HepG2 (cell line): Measurements from ENCODE around the gene CFH. TPM values are rescaled to one million over a fixed set of nuclear protein-coding genes. Genes with fewer than 3 reads are reported as not detected.

Experiments
- ATAC-seq: fragments of 200-7000 bp; cut with Tn5 transposase; 3 replicates; pipeline ENCODE4 v1.9.1; 2020; ENCODE audit warnings: mild to moderate bottlenecking, moderate library complexity
- BruUV-seq: library from RNA; stranded (reverse); fragments of 400-500 nt; replicated peaks from 2 replicates; lab custom pipeline; 2021; lab: Mats Ljungman, UMichigan
- CTCF ChIA-PET: fragments of 300-600 bp; formaldehyde crosslinking; extraction: SDS; loops from one replicate; lab custom pipeline; 2021; ENCODE audit warnings: low total read pairs, inconsistent platforms, low intra/inter-chr PET ratio; lab: Yijun Ruan, JAX
- POLR2A ChIA-PET: fragments of 350-600 bp; sonication (Branson Sonifier 250); formaldehyde crosslinking; loops from one replicate; lab custom pipeline; 2020; ENCODE audit warnings: antibody characterized with exemption, inconsistent platforms; lab: Yijun Ruan, JAX
- DNase-seq: peaks from one replicate; pipeline ENCODE4 v3.0.0-alpha.2; 2015; ENCODE audit warnings: low spot score
- FAIRE-seq: peaks from 3 replicates; lab custom pipeline; 2011; peaks lifted over from hg19 to GRCh38; lab: Jason Lieb, UNC
- H2AFZ ChIP-seq: one replicate; pipeline ENCODE4 v1.6.1; 2011; ENCODE audit warnings: low read length, inconsistent platforms
- H3K27ac ChIP-seq: fragments of 300-600 bp; 3 replicates; pipeline ENCODE4 v1.8.0; 2011; ENCODE audit warnings: mixed run types, mild to moderate bottlenecking, mixed read lengths, low read length, inconsistent platforms; ENCODE audit not compliant: insufficient read depth; ENCODE audit errors: extremely low read length
- H3K27me3 ChIP-seq, 2 experiments: fragments of 200-600 bp in 1 of 2; 2 replicates in 1 of 2; 3 replicates in 1 of 2; pipeline versions ENCODE4 v1.6.0 to v1.8.0; 2011; ENCODE audit warnings: low read length in 2 of 2, mild to moderate bottlenecking in 2 of 2, moderate library complexity in 2 of 2, inconsistent platforms in 1 of 2; ENCODE audit not compliant: insufficient read depth in 2 of 2, control insufficient read depth in 1 of 2
- H3K36me3 ChIP-seq, 2 experiments: fragments of 200-600 bp in 1 of 2; replicated peaks in 1 of 2; 2 replicates in 1 of 2; 3 replicates in 1 of 2; pipeline versions ENCODE4 v1.5.1 to v1.8.0; 2011; ENCODE audit warnings: low read length in 2 of 2, inconsistent platforms in 1 of 2; ENCODE audit not compliant: insufficient read depth in 2 of 2, control insufficient read depth in 1 of 2
- H3K4me1 ChIP-seq: 2 replicates; pipeline ENCODE4 v1.5.1; 2012; ENCODE audit warnings: low read length, inconsistent platforms; ENCODE audit not compliant: insufficient read depth
- H3K4me2 ChIP-seq: 2 replicates; pipeline ENCODE4 v1.6.0; 2011; ENCODE audit warnings: low read depth, low read length, inconsistent platforms
- H3K4me3 ChIP-seq, 3 experiments: fragments of 200-600 bp in 1 of 3; sonication (generic), shearing (Covaris generic) in 1 of 3; replicated peaks in 1 of 3; 2 replicates each; pipeline ENCODE4 v1.5.1; 2011 to 2016; ENCODE audit warnings: low read length in 3 of 3, inconsistent platforms in 2 of 3, low read depth in 2 of 3, mild to moderate bottlenecking in 2 of 3, control low read depth in 1 of 3, mixed read lengths in 1 of 3; ENCODE audit not compliant: insufficient read depth in 1 of 3
- H3K79me2 ChIP-seq: one replicate; pipeline ENCODE4 v1.6.1; 2011; ENCODE audit warnings: low read length, inconsistent platforms; ENCODE audit not compliant: insufficient read depth
- H3K9ac ChIP-seq: 2 replicates; pipeline ENCODE4 v1.6.0; 2011; ENCODE audit warnings: mild to moderate bottlenecking, low read depth, low read length, inconsistent platforms; ENCODE audit not compliant: insufficient read depth
- H3K9me3 ChIP-seq: 2 replicates; pipeline ENCODE4 v1.5.1; 2012; ENCODE audit warnings: mild to moderate bottlenecking, low read length
- H4K20me1 ChIP-seq: 2 replicates; pipeline ENCODE4 v1.6.0; 2011; ENCODE audit warnings: inconsistent platforms, mild to moderate bottlenecking, low read length, moderate library complexity; ENCODE audit not compliant: insufficient read depth
- GABPB1 ChIP-seq: IDR thresholded peaks from 2 replicates; pipeline ENCODE4 v1.6.1; 2016; ENCODE audit warnings: mild to moderate bottlenecking, missing genetic modification reagents, moderate library complexity, missing compliant biosample characterization
- WGBS: methylation state at CpG from one replicate; pipeline ENCODE4 v1.1.6; 2017; ENCODE audit warnings: low lambda C conversion rate; 5-methylcytosine and 5-hydroxymethylcytosine counted together
- in situ Hi-C: cut with HindIII; loops from 2 replicates; pipeline ENCODE4 v1.10.0; 2017; ENCODE audit warnings: low pct_unique_long_range_greater_than_20kb; ENCODE audit not compliant: extremely low pct_ligation_motif_present
- intact Hi-C: fragments of 100-400 bp; cut with micrococcal nuclease; formaldehyde crosslinking; loops from one replicate; pipeline ENCODE4 v1.10.0; 2022; ENCODE audit not compliant: unreplicated experiment
- polyA plus RNA-seq, 8 experiments: library from polyadenylated mRNA; depleted of rRNA in 3 of 8; stranded (reverse) in 7 of 8; unstranded in 1 of 8; fragments of >200 nt; fragmentation: Illumina TruSeq in 4 of 8; extraction: Trizol in 4 of 8; gene quantifications; 2 replicates each; pipeline versions ENCODE4 v1.2.1 to v1.2.3, GENCODE V29; 2011 to 2016; ENCODE audit warnings: low read depth in 4 of 8, missing spikeins in 1 of 8, mixed read lengths in 1 of 8; ENCODE audit not compliant: insufficient read depth in 1 of 8
- total RNA-seq, 5 experiments: library from RNA; depleted of rRNA; stranded (reverse); fragments of >200 nt; fragmentation: Illumina TruSeq; extraction: Trizol; gene quantifications; 2 replicates each; pipeline ENCODE4 v1.2.3, GENCODE V29; 2016; ENCODE audit warnings: low read depth in 1 of 5
- TF ChIP-seq, protein P1 (sequence below): sonication (generic); formaldehyde crosslinking; IDR thresholded peaks from 2 replicates; pipeline ENCODE4 v1.5.1; 2020; ENCODE audit warnings: mild to moderate bottlenecking, missing genetic modification reagents, moderate library complexity
- TF ChIP-seq, protein P2 (sequence below): sonication (generic); formaldehyde crosslinking; IDR thresholded peaks from 2 replicates; pipeline ENCODE4 v1.4.0; 2020; ENCODE audit warnings: low read depth, missing genetic modification reagents
- TF ChIP-seq, protein P3 (sequence below): sonication (generic); formaldehyde crosslinking; IDR thresholded peaks from 2 replicates; pipeline ENCODE4 v1.9.0; 2021; ENCODE audit warnings: missing genetic modification reagents, mild to moderate bottlenecking, borderline replicate concordance

Gene CFH
- total and polyA plus RNA-seq, 2 of the 13 experiments (the other 11 are each of a cell fraction or from before 2014, with no cell fraction given) = not detected

DNA sequence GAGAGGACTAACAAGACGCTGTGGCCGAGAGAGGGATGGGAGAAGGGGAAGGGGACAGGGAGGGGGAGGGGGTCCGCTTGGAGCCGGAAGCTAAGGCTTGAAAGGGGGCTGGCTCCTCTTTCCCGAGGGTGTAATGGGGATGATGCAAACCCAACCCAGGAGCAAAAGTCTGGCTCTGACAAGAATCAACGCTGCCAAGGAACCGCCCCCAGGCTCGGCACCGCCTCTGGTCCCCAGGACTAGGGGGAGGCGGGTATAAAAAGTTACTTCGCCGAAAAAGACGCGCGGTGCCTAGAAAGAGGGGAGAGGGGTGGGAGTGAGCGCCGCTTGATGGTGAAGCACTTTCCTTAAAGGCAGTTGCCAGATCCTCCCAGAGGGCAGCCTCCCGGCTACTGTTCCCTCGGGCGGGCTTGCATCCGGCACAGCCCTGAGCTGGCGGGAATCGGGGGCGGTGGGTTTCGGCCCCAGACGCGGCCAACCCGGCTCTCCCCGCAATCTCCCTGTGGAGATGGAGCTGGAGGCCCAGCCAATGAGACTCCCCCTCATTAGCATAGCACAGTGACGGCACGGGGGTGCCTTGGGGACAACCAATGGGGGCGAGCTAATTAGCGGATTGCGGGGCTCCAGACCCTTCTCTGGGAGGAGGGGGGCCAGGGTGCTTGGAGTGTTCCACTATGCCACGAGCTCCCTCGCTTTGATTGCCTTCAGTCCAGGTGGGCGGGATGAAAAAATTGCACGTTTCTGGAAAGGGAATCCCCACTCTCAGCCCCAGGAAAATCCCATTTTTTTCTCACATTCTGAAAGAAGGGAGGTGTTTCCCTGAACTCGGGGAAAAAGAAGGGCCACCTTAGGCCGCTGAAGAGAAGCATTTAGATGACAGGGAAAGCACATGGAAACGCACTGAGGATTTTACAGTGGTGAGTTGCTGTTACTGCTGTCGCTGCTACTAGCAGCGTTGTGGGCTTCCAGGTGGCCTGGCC is 43.2 kb upstream of the CFH start, which contains the start of gene KCNT2:
TSS of gene KCNT2 (minus strand) at position 51 of the 980 bp plus-strand sequence. CDS start 131 bp downstream, outside the sequence.
- H3K79me2 ChIP-seq = no peaks in the 10 kb centered on the region
- ChIA-PET CTCF (no interaction called here), POLR2A (no interaction called here)
- no peaks in the 10 kb centered on the region for H3K36me3 ChIP-seq
- peak within 1 kb of the TSS in 1 of 3 experiments; percentile 34; a peak in 2 of 6 replicates for H3K4me3 ChIP-seq
- ATAC-seq = peak; percentile 96
- H2AFZ ChIP-seq = no peak within 1 kb of the TSS
- H4K20me1 ChIP-seq = no peaks in the 10 kb centered on the region
- peak; percentile 10; the same call in 1 of the 2 replicates for TF ChIP-seq GABPB1
- TF ChIP-seq, protein P1, sequence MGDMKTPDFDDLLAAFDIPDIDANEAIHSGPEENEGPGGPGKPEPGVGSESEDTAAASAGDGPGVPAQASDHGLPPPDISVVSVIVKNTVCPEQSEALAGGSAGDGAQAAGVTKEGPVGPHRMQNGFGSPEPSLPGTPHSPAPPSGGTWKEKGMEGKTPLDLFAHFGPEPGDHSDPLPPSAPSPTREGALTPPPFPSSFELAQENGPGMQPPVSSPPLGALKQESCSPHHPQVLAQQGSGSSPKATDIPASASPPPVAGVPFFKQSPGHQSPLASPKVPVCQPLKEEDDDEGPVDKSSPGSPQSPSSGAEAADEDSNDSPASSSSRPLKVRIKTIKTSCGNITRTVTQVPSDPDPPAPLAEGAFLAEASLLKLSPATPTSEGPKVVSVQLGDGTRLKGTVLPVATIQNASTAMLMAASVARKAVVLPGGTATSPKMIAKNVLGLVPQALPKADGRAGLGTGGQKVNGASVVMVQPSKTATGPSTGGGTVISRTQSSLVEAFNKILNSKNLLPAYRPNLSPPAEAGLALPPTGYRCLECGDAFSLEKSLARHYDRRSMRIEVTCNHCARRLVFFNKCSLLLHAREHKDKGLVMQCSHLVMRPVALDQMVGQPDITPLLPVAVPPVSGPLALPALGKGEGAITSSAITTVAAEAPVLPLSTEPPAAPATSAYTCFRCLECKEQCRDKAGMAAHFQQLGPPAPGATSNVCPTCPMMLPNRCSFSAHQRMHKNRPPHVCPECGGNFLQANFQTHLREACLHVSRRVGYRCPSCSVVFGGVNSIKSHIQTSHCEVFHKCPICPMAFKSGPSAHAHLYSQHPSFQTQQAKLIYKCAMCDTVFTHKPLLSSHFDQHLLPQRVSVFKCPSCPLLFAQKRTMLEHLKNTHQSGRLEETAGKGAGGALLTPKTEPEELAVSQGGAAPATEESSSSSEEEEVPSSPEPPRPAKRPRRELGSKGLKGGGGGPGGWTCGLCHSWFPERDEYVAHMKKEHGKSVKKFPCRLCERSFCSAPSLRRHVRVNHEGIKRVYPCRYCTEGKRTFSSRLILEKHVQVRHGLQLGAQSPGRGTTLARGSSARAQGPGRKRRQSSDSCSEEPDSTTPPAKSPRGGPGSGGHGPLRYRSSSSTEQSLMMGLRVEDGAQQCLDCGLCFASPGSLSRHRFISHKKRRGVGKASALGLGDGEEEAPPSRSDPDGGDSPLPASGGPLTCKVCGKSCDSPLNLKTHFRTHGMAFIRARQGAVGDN = peak; percentile 13; the same call in 1 of the 2 replicates
- TF ChIP-seq, protein P2, sequence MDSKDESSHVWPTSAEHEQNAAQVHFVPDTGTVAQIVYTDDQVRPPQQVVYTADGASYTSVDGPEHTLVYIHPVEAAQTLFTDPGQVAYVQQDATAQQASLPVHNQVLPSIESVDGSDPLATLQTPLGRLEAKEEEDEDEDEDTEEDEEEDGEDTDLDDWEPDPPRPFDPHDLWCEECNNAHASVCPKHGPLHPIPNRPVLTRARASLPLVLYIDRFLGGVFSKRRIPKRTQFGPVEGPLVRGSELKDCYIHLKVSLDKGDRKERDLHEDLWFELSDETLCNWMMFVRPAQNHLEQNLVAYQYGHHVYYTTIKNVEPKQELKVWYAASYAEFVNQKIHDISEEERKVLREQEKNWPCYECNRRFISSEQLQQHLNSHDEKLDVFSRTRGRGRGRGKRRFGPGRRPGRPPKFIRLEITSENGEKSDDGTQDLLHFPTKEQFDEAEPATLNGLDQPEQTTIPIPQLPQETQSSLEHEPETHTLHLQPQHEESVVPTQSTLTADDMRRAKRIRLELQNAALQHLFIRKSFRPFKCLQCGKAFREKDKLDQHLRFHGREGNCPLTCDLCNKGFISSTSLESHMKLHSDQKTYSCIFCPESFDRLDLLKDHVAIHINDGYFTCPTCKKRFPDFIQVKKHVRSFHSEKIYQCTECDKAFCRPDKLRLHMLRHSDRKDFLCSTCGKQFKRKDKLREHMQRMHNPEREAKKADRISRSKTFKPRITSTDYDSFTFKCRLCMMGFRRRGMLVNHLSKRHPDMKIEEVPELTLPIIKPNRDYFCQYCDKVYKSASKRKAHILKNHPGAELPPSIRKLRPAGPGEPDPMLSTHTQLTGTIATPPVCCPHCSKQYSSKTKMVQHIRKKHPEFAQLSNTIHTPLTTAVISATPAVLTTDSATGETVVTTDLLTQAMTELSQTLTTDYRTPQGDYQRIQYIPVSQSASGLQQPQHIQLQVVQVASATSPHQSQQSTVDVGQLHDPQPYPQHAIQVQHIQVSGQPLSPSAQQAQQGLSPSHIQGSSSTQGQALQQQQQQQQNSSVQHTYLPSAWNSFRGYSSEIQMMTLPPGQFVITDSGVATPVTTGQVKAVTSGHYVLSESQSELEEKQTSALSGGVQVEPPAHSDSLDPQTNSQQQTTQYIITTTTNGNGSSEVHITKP (CRISPR knock-in tag) = peak; percentile 48; the same call in 1 of the 2 replicates
- TF ChIP-seq, protein P3, sequence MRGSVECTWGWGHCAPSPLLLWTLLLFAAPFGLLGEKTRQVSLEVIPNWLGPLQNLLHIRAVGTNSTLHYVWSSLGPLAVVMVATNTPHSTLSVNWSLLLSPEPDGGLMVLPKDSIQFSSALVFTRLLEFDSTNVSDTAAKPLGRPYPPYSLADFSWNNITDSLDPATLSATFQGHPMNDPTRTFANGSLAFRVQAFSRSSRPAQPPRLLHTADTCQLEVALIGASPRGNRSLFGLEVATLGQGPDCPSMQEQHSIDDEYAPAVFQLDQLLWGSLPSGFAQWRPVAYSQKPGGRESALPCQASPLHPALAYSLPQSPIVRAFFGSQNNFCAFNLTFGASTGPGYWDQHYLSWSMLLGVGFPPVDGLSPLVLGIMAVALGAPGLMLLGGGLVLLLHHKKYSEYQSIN (CRISPR knock-in tag) = no peak
- peak; percentile 1 for DNase-seq
- H3K9me3 ChIP-seq = no peaks in the 10 kb centered on the region
- in situ Hi-C loops = no loop called here
- H3K27me3 ChIP-seq = peaks cover 0 to 15% of the 10 kb centered on the region in 2 experiments; a peak in 2 of 5 replicates
- peak within 1 kb of the TSS; percentile 58 for H3K4me2 ChIP-seq
- peaks cover 16% of the 10 kb centered on the region for H3K4me1 ChIP-seq
- WGBS = 13% methylated on average over 39 of the region's 43 CpGs
- intact Hi-C loops = no loop called here
- BruUV-seq = no TSS peak
- H3K9ac ChIP-seq = no peak within 1 kb of the TSS
- no peak for FAIRE-seq
- no peak within 1 kb of the TSS for H3K27ac ChIP-seq
